CD4-positive, alpha-beta T cell treated with Interleukin-4 for 1 hour (primary cell): ENCODE results near the gene NEU2.
"Not testable (repeated sequence)": the region's sequence is repeated elsewhere in the genome, so short reads cannot be mapped to it uniquely, and the experiment has no call there.

ENCODE experiments used
- DNase-seq, 2 donors: peaks; one replicate each; pipeline ENCODE4 v3.0.0-alpha.2; 2020 to 2022

NEU2 gene

DNA sequence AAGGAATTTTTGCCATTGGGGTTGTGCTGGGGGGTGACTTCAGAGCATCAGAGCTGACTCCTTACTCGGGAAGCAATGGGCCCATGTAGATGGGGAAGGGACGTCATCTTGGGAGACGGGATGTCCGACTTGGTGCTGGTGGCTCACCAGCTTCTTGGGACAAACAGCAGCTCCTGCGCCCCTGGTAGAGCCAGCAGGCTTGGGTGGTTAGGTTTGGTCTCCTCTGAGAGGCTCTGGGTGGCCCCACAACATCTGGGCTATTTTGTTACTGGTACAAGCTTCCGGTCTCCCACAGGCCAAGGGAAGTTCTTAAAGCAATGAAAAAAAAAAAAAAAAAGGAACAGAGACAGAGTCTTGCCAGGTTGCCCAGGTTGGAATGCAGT lies 21.2 kb upstream of the NEU2 start:
- no peak for DNase-seq

DNA sequence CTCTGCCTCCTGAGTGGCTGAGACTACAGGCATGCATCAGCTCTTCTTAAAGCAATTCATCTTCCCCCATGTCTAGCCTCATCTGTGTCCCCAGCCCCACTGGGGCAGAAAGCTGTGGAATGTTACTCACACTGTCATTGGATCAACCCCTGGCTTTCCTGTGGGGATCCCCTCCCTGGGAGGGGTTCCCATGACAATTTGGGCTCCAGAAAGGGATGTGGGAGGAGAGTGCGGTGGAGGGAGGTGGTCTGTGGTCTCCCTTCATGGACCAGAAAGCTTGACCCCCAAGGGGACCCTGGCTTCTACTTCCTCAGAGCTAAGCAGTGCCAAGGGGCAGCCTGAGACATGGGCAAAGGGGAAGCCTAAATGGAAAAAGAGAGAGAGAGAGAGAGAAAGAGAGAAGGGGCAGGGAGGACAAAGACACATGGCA lies 20.8 kb upstream of the NEU2 start:
- no peak for DNase-seq

- DNase-seq = no peak
These were observed 20.0 kb upstream of the NEU2 start for GRCh38 chr2:233012301-233012971.

GRCh38 chr2:233013027-233013461 lies 19.4 kb upstream of the NEU2 start, which contains the start of gene NGEF:
Gene NGEF, minus strand, starts transcription at chr2:233013256. Its CDS starts 38,366 bp downstream, at chr2:232974890.
- no peak for DNase-seq

DNA sequence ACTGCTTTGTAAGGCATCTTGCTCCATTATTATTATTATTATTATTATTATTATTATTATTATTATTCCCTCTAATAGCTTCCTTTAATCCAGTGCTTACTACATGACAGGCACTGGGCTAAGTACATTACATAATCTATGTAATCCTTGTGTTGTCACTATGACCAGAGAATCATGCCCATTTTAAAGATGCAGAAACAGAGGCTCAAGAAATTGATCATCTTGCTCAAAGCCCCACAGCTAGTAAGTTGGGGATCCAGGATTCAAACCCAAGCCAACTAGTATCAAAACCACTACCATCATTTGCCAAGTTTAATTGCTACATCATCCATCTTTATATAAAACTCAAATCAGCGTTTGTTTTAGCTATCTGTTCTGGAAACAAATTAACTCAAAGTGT lies 18.8 kb upstream of the NEU2 start:
- DNase-seq = no peak

GRCh38 chr2:233015019-233015645 lies 17.3 kb upstream of the NEU2 start:
- no peak for DNase-seq

GRCh38 chr2:233017947-233018346 lies 14.5 kb upstream of the NEU2 start:
- DNase-seq = no peak

DNA sequence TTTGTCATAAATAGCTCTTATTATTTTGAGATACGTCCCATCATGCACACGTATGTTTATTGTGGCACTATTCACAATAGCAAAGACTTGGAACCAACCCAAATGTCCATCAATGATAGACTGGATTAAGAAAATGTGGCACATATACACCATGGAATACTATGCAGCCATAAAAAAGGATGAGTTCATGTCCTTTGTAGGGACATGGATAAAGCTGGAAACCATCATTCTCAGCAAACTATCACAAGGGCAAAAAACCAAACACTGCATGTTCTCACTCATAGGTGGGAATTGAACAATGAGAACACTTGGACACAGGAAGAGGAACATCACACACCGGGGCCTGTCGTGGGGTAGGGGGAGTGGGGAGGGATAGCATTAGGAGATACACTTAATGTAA lies 12.9 kb upstream of the NEU2 start:
- DNase-seq = not testable (repeated sequence)

DNA sequence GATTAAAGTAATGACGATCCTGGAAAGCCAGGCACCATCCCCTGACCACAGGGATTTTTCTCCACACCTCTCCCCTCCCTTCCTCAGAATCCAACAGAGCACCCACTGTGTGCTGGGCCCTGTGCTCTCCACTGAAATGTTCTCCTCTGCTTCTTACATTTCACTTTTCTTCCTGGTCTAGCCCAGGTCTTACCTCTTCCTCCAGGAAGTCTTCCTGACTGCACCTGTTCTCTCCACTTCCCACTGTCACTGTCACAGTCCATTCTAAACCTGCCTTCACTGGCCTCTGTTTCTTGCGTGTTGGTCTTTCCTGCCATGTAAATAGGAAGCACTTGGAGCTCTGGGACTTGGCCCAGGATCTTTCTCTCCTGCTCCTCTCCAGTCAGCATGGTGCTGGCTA lies 12.0 kb upstream of the NEU2 start:
- no peak for DNase-seq

DNA sequence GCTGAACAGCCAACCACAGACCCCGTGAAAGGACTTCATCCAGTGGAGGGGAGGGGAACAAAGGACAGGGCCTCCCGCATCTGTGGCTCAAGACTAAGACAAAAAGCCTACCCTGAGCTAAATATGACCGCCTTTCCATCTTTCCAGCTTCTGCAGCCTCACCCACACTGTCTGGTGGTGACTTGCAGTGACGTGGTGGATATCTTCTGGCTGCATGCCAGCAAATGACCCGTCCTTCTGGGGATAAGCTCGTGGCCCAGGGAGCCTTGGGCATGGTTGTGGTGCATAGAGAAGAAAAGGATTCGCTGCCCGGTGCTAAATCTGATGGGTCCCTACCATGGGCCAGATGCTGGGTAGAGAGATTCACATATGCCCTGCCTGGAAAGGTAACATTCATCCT lies 10.7 kb upstream of the NEU2 start:
- DNase-seq = no peak

- DNase-seq = no peak
These were observed 9.9 kb upstream of the NEU2 start for GRCh38 chr2:233022561-233022960.

- DNase-seq = no peak
These were observed 9.3 kb upstream of the NEU2 start for GRCh38 chr2:233023007-233023760.

DNA sequence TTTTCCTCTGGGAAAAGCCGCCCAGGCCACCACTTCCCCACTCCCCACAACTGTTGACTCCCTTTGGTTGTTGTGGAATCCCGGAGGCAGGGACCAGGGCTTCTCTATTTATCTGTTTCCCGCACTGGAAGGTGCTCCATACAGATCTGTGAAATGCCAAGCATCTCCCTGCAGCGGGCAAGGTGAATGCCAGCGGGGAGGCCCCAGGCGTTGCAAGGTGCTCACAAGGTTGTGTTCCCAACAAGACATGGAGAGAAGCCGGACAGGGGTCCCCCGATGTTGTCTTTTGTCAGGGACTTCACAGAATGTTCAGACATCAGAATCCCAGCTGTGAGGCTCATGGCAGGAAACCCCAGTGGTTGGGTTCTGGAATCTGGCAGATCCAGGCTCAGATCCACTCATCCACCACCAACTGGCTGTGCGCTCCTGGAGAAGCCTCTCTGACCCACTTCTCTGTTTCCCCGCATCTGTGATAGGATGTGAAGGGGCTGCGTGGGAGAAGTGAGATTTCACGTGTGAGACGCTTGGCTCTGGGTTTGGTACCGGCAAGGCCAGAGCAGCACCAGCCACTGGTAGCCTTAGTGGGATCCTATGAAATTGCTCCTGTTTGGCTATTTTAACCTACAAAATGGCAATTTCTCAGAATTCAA lies 8.6 kb upstream of the NEU2 start:
- no peak for DNase-seq

DNA sequence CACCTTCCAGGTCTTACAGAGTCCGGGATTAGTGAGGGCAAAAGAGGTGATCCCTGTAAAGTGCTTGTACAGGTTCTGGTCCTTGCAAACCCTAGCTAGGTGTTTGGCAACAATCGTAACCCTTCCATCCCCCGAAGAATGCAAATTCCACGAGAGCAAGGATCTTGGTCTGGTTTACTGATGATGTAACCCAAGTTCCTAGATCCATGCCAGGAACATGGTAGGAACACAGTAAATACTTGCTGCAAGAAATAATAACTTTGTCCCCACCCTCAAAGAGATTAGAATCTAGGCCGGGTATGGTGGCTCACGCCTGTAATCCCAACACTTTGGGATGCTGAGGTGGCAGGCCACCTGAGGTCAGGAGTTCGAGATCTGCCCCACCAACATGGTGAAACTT lies 6.8 kb upstream of the NEU2 start:
- no peak for DNase-seq

DNA sequence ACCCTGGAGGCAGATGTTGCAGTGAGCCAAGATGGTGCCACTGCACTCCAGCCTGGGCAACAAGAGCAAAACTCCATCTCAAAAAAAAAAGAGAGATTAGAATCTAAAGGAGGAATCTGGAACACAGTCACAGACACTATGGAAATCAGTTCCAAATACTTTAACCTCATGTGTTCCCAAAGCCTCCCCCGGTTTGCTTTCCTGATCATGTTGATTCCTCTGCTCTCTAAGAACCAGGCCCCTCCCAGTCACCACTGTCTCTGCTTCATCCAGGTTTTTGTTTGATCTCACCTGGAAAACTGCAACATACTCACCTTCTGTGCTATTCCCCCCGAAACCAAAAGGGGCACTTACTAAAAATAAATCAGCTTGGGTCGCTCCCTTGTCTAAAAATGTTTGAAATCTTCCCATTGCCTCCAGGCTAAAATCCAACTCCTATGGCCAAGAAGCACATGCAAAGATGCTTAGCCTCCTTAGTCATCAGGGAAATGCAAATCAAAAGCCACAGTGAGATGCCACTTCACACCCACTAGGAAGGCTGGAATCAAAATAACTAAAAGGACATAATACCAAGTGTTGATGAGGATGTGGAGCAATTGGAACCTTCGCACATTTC lies 6.2 kb upstream of the NEU2 start:
- no peak for DNase-seq

- DNase-seq = no peak
These were observed 3.2 kb upstream of the NEU2 start for GRCh38 chr2:233029321-233029720.

DNA sequence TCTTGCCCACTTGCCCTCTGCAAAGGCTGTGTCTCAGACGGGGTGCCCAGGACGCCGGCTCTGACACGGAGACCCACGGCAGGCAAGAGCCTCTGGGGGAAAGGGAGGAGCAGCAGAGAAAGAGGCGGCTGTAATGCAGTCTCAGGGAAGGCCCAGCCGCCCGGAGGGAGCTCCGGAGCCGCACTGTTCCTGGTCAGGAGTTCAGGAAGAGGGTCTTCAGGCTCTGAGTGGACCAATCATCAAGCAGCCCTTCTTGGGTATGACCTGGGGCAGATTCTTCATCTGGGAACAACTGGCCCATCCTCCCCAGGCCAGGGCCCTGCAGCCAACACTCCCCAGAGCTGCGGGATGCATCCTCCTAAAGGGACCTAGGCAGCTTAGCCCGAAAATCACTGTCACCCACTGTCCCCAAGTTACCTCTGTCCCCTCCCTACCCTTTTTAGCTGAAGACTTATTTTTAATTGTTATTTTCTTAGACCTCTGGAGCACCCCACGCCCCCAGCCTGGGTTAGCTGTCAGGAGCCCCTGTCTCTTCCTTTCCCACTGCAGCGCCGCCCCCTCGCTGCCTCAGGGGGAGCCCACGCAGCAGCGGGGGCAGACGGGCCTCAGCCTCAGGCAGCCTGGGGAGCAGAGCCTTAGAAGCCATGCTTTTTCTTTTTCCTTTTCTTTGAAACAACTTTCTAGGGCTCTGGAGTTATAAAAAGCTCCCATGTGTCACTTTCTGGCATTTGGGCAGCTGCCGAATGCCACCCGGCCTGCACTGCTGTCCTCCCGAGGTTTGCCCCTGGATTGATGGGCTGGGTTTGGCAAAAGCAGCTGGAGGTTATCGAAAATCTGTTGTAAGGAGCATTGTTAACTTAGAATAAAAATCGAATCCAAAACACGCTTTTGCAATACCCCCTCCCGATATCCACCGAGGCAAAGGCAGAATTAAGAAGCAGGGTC lies 644 bp upstream of the NEU2 start:
- DNase-seq = no peak

GRCh38 chr2:233033672-233034071 lies 1.2 kb downstream of the NEU2 start:
- no peak for DNase-seq

- DNase-seq = no peak
These were observed 1.8 kb downstream of the NEU2 start for GRCh38 chr2:233034091-233034882.

GRCh38 chr2:233035426-233036161 lies 3.1 kb downstream of the NEU2 start:
- no peak for DNase-seq
